ENCODE results near the gene WNT5B. TPM values are rescaled to one million over a fixed set of nuclear protein-coding genes. Genes with fewer than 3 reads are reported as not detected.
"Not testable (repeated sequence)": the region's sequence is repeated elsewhere in the genome, so short reads cannot be mapped to it uniquely, and the experiment has no call there.

WNT5B gene
- total RNA-seq, 4 donors from 2014 or later: 5.6 to 30.9 (median 12.7) TPM

DNA sequence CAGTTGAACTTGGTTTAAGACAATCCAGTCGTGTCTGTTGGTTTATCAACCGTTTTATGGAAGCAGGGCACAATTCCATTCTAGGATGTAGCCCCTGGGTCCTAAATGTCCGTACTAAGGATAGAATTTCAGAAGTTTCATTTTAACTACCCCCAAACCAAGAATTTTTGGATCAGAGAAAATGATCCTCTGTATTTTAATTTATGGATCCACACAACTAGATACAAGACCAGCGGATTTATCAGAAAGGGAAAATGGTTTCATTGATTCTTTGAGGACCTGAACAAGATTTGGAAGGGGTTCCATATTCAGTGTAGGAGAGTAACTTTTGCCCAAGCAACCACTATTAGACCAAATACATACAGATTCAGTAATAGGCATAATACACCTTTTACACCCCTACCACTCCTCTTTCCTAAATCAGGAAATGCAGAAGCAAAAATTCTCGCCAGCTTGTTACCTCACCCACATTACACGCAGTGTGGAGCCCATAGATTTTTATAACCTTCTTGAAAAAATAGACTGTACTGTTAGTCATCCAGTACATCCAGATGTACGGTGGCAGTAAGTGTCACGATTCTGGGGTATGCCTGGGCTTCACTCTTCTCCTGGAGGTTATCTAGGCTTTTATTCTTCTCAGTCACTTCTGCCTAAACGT lies 33.2 kb upstream of the WNT5B start:
- DNase-seq: no peak
- TF ChIP-seq, protein P1, sequence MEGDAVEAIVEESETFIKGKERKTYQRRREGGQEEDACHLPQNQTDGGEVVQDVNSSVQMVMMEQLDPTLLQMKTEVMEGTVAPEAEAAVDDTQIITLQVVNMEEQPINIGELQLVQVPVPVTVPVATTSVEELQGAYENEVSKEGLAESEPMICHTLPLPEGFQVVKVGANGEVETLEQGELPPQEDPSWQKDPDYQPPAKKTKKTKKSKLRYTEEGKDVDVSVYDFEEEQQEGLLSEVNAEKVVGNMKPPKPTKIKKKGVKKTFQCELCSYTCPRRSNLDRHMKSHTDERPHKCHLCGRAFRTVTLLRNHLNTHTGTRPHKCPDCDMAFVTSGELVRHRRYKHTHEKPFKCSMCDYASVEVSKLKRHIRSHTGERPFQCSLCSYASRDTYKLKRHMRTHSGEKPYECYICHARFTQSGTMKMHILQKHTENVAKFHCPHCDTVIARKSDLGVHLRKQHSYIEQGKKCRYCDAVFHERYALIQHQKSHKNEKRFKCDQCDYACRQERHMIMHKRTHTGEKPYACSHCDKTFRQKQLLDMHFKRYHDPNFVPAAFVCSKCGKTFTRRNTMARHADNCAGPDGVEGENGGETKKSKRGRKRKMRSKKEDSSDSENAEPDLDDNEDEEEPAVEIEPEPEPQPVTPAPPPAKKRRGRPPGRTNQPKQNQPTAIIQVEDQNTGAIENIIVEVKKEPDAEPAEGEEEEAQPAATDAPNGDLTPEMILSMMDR (IDR thresholded peaks at IDR 0.05): no peak
- no peak for TF ChIP-seq POLR2A (IDR thresholded peaks at IDR 0.05)
- Histone ChIP-seq H3K36me3 (no peaks in the 10 kb centered on the region), H3K4me3 (peak overlapping the region in 3 of 4 donors; percentile 76 to 94 (median 82)), H3K27me3 (no peaks in the 10 kb centered on the region), H3K27ac (peak overlapping the region; percentile 90 to 97 (median 96)), H3K4me1 (peaks cover 13 to 45% (median 28%) of the 10 kb centered on the region in 3 donors), H3K9me3 (no peaks in the 10 kb centered on the region)
- intact Hi-C loops (cut with DNase I): no loop called here
- WGBS, 2 donors: 66 to 81% methylated on average over 9 of the region's 9 CpGs

DNA sequence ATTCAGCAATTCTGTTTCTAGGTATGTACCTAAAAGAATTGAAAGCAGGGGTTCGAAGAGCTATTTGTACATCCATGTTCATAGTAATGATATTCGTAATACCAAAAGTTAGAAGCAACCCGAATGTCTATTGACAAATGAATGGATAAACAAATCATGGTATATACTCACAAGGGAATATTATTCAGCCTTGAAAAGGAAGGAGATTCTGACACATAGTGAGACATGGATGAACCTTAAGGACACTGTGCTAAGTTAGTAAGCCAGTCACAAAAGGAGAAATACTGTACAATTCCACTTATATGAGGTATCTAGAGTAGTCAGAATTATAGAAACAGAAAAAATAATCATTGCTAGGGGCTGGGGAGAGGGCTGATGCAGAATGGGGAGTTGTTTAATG lies 30.3 kb upstream of the WNT5B start:
- no peak for DNase-seq
- TF ChIP-seq, protein P1 (IDR thresholded peaks at IDR 0.05): no peak
- no peak for TF ChIP-seq POLR2A (IDR thresholded peaks at IDR 0.05)
- Histone ChIP-seq H3K4me3 (no peak overlapping the region), H3K4me1 (peaks cover 0 to 34% (median 13%) of the 10 kb centered on the region in 3 donors), H3K9me3 (no peaks in the 10 kb centered on the region), H3K27me3 (no peaks in the 10 kb centered on the region), H3K36me3 (no peaks in the 10 kb centered on the region), H3K27ac (no peak overlapping the region)
- 97 to 98% methylated on average over 3 of the region's 3 CpGs for WGBS, 2 donors
- intact Hi-C loops (cut with DNase I): no loop called here

DNA sequence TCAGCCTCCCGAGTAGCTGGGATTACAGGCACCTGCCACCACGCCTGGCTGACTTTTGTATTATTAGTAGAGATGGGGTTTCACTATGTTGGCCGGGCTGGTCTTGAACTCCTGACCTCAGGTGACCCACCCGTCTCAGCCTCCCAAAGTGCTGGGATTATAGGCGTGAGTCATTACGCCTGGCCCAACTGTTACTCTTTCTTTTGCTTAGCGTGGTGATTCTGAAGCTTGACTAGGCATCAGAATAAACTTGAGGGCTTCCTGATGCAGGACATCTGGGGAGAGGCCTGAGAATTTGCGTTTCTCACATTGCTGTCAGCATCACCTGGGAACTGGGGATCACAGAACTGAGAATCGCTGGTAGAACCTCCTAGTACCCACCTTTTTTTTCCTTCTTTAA lies 26.3 kb upstream of the WNT5B start:
- H3K36me3 ChIP-seq; H3K27me3 ChIP-seq; intact Hi-C loops (cut with DNase I); DNase-seq; H3K9me3 ChIP-seq; H3K4me3 ChIP-seq: not testable (repeated sequence)
- Histone ChIP-seq H3K4me1 (peaks cover 12 to 57% (median 15%) of the 10 kb centered on the region in 3 donors), H3K27ac (peak overlapping the region in 2 of 4 donors; percentile 64 to 73)
- 74 to 77% methylated on average over 9 of the region's 9 CpGs for WGBS, 2 donors

DNA sequence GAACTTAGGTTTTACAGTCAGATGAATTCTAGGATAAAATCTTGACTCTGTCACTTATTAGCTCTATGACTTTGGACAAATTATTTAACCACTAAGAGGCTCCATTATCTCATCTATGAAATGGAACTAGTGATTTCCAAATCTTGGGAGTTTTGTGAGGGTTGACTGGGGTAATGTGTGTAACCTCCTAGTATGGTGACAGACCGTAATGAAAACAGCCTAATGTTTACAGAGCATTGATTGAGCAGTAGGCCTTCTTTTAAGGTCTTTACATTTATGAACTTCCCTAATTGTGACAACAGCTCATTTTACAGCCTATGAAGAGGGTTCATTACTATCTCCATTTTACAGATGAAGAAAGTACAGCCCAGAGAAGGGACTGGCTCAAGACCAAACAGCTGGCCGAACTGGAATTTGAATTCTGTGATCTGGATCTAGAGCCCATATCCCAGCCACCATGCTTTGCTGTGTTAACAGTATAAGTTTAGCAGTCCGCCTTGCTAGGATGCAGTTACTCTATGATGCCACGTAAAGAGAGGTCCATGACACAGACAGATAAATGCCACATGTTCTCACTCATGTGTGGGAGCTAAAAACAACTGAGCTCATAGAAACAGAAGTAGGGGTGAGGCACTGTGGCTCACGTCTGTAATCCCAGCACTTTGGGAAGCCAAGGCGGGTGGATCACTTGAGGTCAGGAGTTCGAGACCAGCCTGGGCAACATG lies 25.6 kb upstream of the WNT5B start:
- no peaks in the 10 kb centered on the region for H3K36me3 ChIP-seq
- H3K4me1 ChIP-seq: peaks cover 12 to 65% (median 22%) of the 10 kb centered on the region in 3 donors
- no peaks in the 10 kb centered on the region for H3K27me3 ChIP-seq
- H3K4me3 ChIP-seq: no peak overlapping the region
- DNase-seq: no peak
- H3K9me3 ChIP-seq: no peaks in the 10 kb centered on the region
- intact Hi-C loops (cut with DNase I): no loop called here
- peak overlapping the region in 1 of 4 donors; percentile 64 for H3K27ac ChIP-seq
- WGBS, 2 donors: 78 to 82% methylated on average over 6 to 7 of the region's 7 CpGs
- TF ChIP-seq, protein P1 (IDR thresholded peaks at IDR 0.05): no peak

GRCh38 chr12:1604464-1604863 lies 24.6 kb upstream of the WNT5B start:
- Histone ChIP-seq H3K27ac (peak overlapping the region in 3 of 4 donors; percentile 24 to 94 (median 87)), H3K36me3 (no peaks in the 10 kb centered on the region), H3K4me1 (peaks cover 12 to 75% (median 31%) of the 10 kb centered on the region in 3 donors), H3K9me3 (no peaks in the 10 kb centered on the region), H3K4me3 (no peak overlapping the region), H3K27me3 (no peaks in the 10 kb centered on the region)
- WGBS, 2 donors: 53 to 61% methylated on average over 3 of the region's 3 CpGs
- intact Hi-C loops (cut with DNase I): no loop called here
- TF ChIP-seq, protein P1 (IDR thresholded peaks at IDR 0.05): no peak
- TF ChIP-seq POLR2A (IDR thresholded peaks at IDR 0.05): no peak
- DNase-seq: no peak

All from esophagus squamous epithelium (tissue), 5 donors.